GM23248 (cell line): ENCODE results near the gene CD52. TPM values are rescaled to one million over a fixed set of nuclear protein-coding genes. Genes with fewer than 3 reads are reported as not detected.
"Not testable (repeated sequence)": the region's sequence is repeated elsewhere in the genome, so short reads cannot be mapped to it uniquely, and the experiment has no call there.

Experiments used
- DNase-seq: peaks from one replicate; pipeline ENCODE4 v3.0.0-alpha.2; 2015
- H2AFZ ChIP-seq: fragments of 200-600 bp; sonication (generic); 2 replicates; pipeline ENCODE4 v1.6.1; 2016; ENCODE audit warnings: antibody characterized with exemption
- H3F3A ChIP-seq: fragments of 200-600 bp; sonication (generic); 2 replicates; pipeline ENCODE4 v1.6.1; 2016; ENCODE audit warnings: mild to moderate bottlenecking, antibody characterized with exemption, mixed run types; ENCODE audit not compliant: insufficient read depth
- H3K27ac ChIP-seq: fragments of 200-600 bp; sonication (generic); 2 replicates; pipeline ENCODE4 v1.5.1; 2016; ENCODE audit warnings: mild to moderate bottlenecking
- H3K27me3 ChIP-seq: fragments of 200-600 bp; sonication (generic); replicated peaks from 2 replicates; pipeline ENCODE4 v1.6.1; 2016; ENCODE audit warnings: mild to moderate bottlenecking; ENCODE audit not compliant: insufficient read depth
- H3K36me3 ChIP-seq: fragments of 200-600 bp; sonication (generic); 2 replicates; pipeline ENCODE4 v1.6.1; 2016; ENCODE audit warnings: low read depth, mild to moderate bottlenecking
- H3K4me1 ChIP-seq: fragments of 200-600 bp; sonication (generic); 2 replicates; pipeline ENCODE4 v1.6.1; 2016; ENCODE audit warnings: mild to moderate bottlenecking; ENCODE audit not compliant: insufficient read depth
- H3K4me2 ChIP-seq: fragments of 200-600 bp; sonication (generic); one replicate; pipeline ENCODE4 v1.6.1; 2016; ENCODE audit warnings: mild to moderate bottlenecking; ENCODE audit not compliant: unreplicated experiment
- H3K4me3 ChIP-seq: fragments of 200-600 bp; sonication (generic); 2 replicates; pipeline ENCODE4 v1.5.1; 2016; ENCODE audit warnings: mild to moderate bottlenecking
- H3K79me2 ChIP-seq: fragments of 200-600 bp; sonication (generic); 2 replicates; pipeline ENCODE4 v1.6.1; 2016; ENCODE audit warnings: mild to moderate bottlenecking; ENCODE audit not compliant: insufficient read depth
- H3K9ac ChIP-seq: fragments of 200-600 bp; sonication (generic); 2 replicates; pipeline ENCODE4 v1.6.1; 2016; ENCODE audit warnings: mild to moderate bottlenecking
- H3K9me2 ChIP-seq: fragments of 200-600 bp; sonication (generic); 2 replicates; pipeline ENCODE4 v1.6.1; 2016; ENCODE audit warnings: mixed run types, mild to moderate bottlenecking, moderate library complexity; ENCODE audit not compliant: insufficient read depth
- H3K9me3 ChIP-seq: fragments of 200-600 bp; sonication (generic); one replicate; pipeline ENCODE4 v1.6.1; 2017; ENCODE audit warnings: low read depth
- H4K20me1 ChIP-seq: fragments of 200-600 bp; sonication (generic); 2 replicates; pipeline ENCODE4 v1.6.0; 2016; ENCODE audit not compliant: insufficient read depth
- EZH2 ChIP-seq: fragments of 200-600 bp; sonication (generic); IDR thresholded peaks from 2 replicates; pipeline ENCODE4 v1.6.1; 2018; ENCODE audit warnings: antibody characterized with exemption, mild to moderate bottlenecking; ENCODE audit not compliant: insufficient read depth, poor library complexity, severe bottlenecking
- EZH2phosphoT487 ChIP-seq: fragments of 200-600 bp; sonication (generic); IDR thresholded peaks from 2 replicates; pipeline ENCODE4 v1.6.1; 2018; ENCODE audit warnings: antibody characterized with exemption, moderate library complexity, mild to moderate bottlenecking, low read depth; ENCODE audit not compliant: insufficient read depth
- WGBS, 2 experiments: methylation state at CpG; one replicate each; pipeline ENCODE4 v1.1.6; 2015 to 2017; ENCODE audit warnings: low lambda C conversion rate in 2 of 2, low coverage in 1 of 2; ENCODE audit errors: missing lambda C conversion rate in 2 of 2; 5-methylcytosine and 5-hydroxymethylcytosine counted together
- in situ Hi-C: fragments of 300-500 bp; cut with MboI; formaldehyde crosslinking; loops from 2 replicates; pipeline ENCODE4 v1.15.0; 2020
- polyA plus RNA-seq: library from polyadenylated mRNA; unstranded; fragments of >200 nt; fragmentation: Nextera tagmentation; extraction: Ambion mirVana; gene quantifications from 2 replicates; pipeline ENCODE4 v1.2.1, GENCODE V29; 2016
- total RNA-seq: library from RNA; depleted of rRNA; stranded (reverse); fragments of >200 nt; shearing (Covaris generic); gene quantifications from 2 replicates; pipeline ENCODE4 v1.2.3, GENCODE V29; 2014

CD52 gene
- total and polyA plus RNA-seq, 2 experiments from 2014 or later = not detected

DNA sequence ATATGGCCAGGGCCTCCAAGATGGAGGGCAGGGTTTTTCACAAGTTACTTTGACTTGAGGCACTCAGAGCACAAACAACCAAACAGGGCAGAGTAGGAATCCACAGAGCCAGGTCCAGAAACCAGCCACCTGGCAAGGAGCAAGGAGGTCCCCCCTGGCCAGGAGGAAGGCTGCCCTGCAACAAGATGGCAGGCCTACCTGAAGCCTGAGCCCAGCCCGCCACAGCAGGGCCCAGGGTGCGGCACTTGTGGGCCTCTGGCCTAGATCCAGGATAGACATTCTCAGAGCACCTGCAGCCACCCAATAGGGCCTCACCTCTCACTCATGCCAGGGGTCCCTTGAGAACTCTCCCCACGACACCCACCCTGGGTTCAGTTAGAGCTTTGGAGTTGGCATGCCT lies 26.3 kb upstream of the CD52 start:
- no peaks in the 10 kb centered on the region for H4K20me1 ChIP-seq
- H2AFZ ChIP-seq = no peak overlapping the region
- no peak overlapping the region for H3K4me3 ChIP-seq
- H3K9me3 ChIP-seq = no peaks in the 10 kb centered on the region
- no peak for TF ChIP-seq EZH2
- TF ChIP-seq EZH2phosphoT487 = no peak
- no peak overlapping the region for H3K4me2 ChIP-seq
- H3K79me2 ChIP-seq = no peaks in the 10 kb centered on the region
- no peak overlapping the region for H3K27ac ChIP-seq
- no peaks in the 10 kb centered on the region for H3K27me3 ChIP-seq
- H3K4me1 ChIP-seq = no peaks in the 10 kb centered on the region
- no peak for DNase-seq
- no peaks in the 10 kb centered on the region for H3K36me3 ChIP-seq
- peaks cover 18% of the 10 kb centered on the region for H3F3A ChIP-seq
- H3K9me2 ChIP-seq = no peaks in the 10 kb centered on the region
- WGBS, 2 experiments = 91 to 100% methylated on average over 3 of the region's 3 CpGs
- in situ Hi-C loops = no loop called here
- H3K9ac ChIP-seq = no peak overlapping the region

DNA sequence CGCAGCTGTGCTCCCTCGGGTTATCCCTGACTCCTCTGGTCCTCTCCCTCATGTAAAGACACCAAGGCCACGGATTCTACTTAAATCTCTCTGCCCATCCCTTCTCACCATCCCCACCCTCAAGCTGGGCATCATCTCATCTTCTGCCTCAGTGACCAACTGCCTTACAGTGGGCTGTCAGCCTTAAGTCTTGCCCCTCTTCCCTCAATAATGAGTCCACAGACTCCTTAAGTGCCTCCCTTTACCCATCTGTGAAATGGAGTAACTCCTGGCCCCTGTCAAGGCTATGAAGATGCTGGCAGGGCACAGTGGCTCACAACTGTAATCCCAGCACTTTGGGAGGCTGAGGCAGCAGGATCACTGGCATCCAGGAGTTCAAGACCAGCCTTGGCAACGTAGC lies 25.8 kb upstream of the CD52 start:
- no peak for DNase-seq
- Histone ChIP-seq H2AFZ (no peak overlapping the region), H3K9ac (no peak overlapping the region), H3F3A (peaks cover 13% of the 10 kb centered on the region; the same call in 1 of the 2 replicates), H3K27ac (no peak overlapping the region), H3K79me2 (no peaks in the 10 kb centered on the region), H4K20me1 (no peaks in the 10 kb centered on the region), H3K27me3 (no peaks in the 10 kb centered on the region), H3K9me2 (no peaks in the 10 kb centered on the region), H3K36me3 (no peaks in the 10 kb centered on the region), H3K4me2 (no peak overlapping the region), H3K9me3 (no peaks in the 10 kb centered on the region), H3K4me1 (no peaks in the 10 kb centered on the region), H3K4me3 (no peak overlapping the region)
- TF ChIP-seq EZH2 (no peak), EZH2phosphoT487 (no peak)
- in situ Hi-C loops = no loop called here
- WGBS, 2 experiments = 80 to 81% methylated on average over 4 of the region's 4 CpGs

DNA sequence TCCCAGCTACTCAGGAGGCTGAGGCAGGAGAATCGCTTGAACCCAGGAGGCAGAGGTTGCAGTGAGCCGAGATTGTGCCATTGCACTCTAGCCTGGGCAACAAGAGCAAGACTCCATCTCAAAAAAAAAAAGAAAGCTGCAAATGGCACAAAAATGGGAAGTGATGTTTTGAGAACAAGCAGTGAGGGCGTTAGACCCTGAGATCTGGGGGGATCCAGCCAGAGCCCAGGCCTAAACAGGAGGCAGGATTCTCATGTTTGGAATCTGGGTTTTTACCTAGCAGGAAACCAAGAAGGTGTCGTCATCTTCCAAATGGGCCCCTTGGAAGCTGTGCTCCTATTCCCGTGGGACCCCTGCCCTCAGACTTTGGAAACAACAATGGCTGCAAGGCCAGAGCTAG lies 25.0 kb upstream of the CD52 start:
- H3K9ac ChIP-seq, DNase-seq, in situ Hi-C loops, H3K4me1 ChIP-seq, H3K4me2 ChIP-seq, H3K79me2 ChIP-seq, H3K27me3 ChIP-seq, H3K9me3 ChIP-seq, H3K27ac ChIP-seq, H3K9me2 ChIP-seq, H3K36me3 ChIP-seq, H3K4me3 ChIP-seq, H3F3A ChIP-seq, H4K20me1 ChIP-seq, H2AFZ ChIP-seq: not testable (repeated sequence)
- WGBS, 2 experiments = 96 to 98% methylated on average over 5 of the region's 5 CpGs

DNA sequence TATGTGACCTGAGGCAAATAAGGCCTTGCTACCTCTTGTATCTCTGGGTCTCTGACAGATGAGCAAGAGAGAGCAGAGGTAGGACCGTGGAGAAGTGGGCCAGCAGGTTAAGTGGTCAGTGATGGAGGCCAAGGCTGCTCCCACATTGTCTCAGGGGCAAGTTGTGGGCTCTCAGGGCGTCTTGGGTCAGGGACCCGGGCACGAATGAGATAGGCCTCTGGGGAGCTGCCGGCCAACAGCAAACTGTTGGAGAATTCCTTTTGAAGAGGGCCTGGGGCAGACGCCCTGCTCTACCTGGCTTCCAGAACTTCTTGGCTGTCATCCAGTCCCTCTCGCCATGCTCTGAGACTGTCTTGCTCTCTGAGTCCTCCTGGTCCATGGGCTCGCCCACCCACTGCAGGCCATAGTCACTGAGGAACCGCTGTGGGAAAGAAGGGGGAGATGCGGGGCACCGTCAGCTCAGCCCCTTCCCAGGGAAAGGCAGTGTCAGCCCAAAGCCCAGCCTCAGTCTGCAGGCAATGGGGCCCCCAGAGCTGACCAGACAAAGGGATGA lies 23.8 kb upstream of the CD52 start:
- Histone ChIP-seq H3K4me3 (no peak overlapping the region), H3K79me2 (no peaks in the 10 kb centered on the region), H3K9ac (no peak overlapping the region), H4K20me1 (no peaks in the 10 kb centered on the region), H3K4me1 (no peaks in the 10 kb centered on the region), H3K9me3 (no peaks in the 10 kb centered on the region), H3K36me3 (no peaks in the 10 kb centered on the region), H3K9me2 (no peaks in the 10 kb centered on the region), H3K27ac (no peak overlapping the region), H3K27me3 (no peaks in the 10 kb centered on the region), H2AFZ (no peak overlapping the region), H3K4me2 (no peak overlapping the region), H3F3A (no peaks in the 10 kb centered on the region)
- TF ChIP-seq EZH2phosphoT487 = no peak
- TF ChIP-seq EZH2 = no peak
- 87 to 90% methylated on average over 11 of the region's 11 CpGs for WGBS, 2 experiments
- in situ Hi-C loops = no loop called here
- no peak for DNase-seq
